ENCODE results near the gene GNG12. TPM values are rescaled to one million over a fixed set of nuclear protein-coding genes. Genes with fewer than 3 reads are reported as not detected.
A peak's percentile ranks its signal among the peaks of the same experiment; 100 is the strongest.

GNG12 gene
- total and polyA plus RNA-seq, 2 donors (not counting 3 experiments of a cell fraction or from before 2014, with no cell fraction given), result 107 to 152 TPM

- Histone ChIP-seq H3K79me2 (ENCODE audit: control insufficient read depth, insufficient read depth, low read length) (peaks cover 95% of the 10 kb centered on the region), H3K9me1 (replicated peaks; ENCODE audit: control insufficient read depth, extremely low read depth, insufficient read depth, low read length) (no peaks in the 10 kb centered on the region), H3K4me2 (ENCODE audit: insufficient read depth, low read length) (peak overlapping the region; percentile 61), H3K27me3 (ENCODE audit: control insufficient read depth in 2 of 2, insufficient read depth in 2 of 2, low read length in 2 of 2) (no peaks in the 10 kb centered on the region), H3K4me3 (replicated peaks in 1 of 3; ENCODE audit: insufficient read depth in 1 of 3, low read depth in 1 of 3, low read length in 3 of 3) (no peak overlapping the region), H3K9ac (replicated peaks; ENCODE audit: extremely low read depth, insufficient read depth, low read length) (no peak overlapping the region), H3K4me1 (ENCODE audit: control insufficient read depth, extremely low read depth, insufficient read depth, low read length) (peaks cover 46% of the 10 kb centered on the region), H2AFZ (ENCODE audit: low read depth, low read length) (no peak overlapping the region), H3K9me3 (replicated peaks; ENCODE audit: control insufficient read depth, insufficient read depth, low read length) (no peaks in the 10 kb centered on the region), H3K27ac (ENCODE audit: insufficient read depth, low read depth, low read length) (peak overlapping the region; percentile 19), H4K20me1 (replicated peaks; ENCODE audit: control insufficient read depth, extremely low read depth, insufficient read depth, low read length) (peaks cover 4% of the 10 kb centered on the region), H3K36me3 (ENCODE audit: control insufficient read depth in 2 of 2, extremely low read depth in 1 of 2, insufficient read depth in 2 of 2, low read length in 2 of 2) (peaks cover 0 to 2% of the 10 kb centered on the region in 2 experiments)
- FAIRE-seq (no peak), DNase-seq (ENCODE audit: low read depth, low spot score) (no peak)
- ChIA-PET POLR2A (no interaction called here), CTCF (interaction anchor here (0.9 to 2.0 kb wide), 6 partner anchors 11 to 50 kb away, joined by 3 to 10 read pairs (median 4); no protein-coding TSS in a partner anchor)
- intact Hi-C loops (cut with micrococcal nuclease), result no loop called here
- TF ChIP-seq POLR2AphosphoS5 (IDR thresholded peaks at IDR 0.05; ENCODE audit: insufficient read depth, low read depth, low read length) (no peak), MAX (IDR thresholded peaks at IDR 0.05; ENCODE audit: insufficient read depth, insufficient read length) (no peak)
- BruUV-seq (replicated peaks), result no TSS peak
- dilution Hi-C loops (cut with MboI; ENCODE audit: extremely low pct_ligation_motif_present, low sequenced_read_pairs), result no loop called here
These were observed 17.8 kb downstream of the GNG12 start for GRCh38 chr1:67815303-67816094.

DNA sequence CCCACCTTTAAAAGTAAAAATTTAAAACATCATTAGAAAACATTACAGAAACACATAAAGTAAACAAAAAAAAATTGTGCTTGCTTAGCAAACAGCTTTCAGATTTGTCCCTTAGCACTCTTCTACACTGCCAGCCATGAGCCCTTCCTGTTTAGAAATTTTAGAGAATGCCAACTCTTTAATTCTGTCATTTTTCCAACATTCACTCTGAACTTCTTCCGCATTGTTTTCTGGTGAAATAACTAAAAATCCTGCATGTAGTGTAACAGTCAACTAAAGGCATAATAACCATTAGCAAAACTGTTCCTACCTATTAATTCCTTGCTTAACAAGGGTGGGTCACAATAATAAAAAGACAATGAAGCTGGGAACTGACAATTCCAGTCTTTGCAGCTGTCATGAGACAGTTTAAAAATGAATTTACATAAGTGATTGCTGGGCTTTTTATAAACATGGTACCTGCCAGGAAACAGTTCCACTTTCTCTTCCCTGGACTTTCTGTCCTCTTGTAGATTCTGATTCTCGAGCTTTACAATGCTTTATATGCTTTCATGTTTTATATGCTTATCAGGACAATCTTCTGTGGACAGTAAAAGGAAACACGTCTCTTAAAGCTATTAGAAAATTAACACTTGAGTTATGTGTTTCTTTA, 19.0 kb downstream of the GNG12 start:
- H3K4me1 ChIP-seq (ENCODE audit: control insufficient read depth, extremely low read depth, insufficient read depth, low read length), result peaks cover 56% of the 10 kb centered on the region
- POLR2A ChIA-PET, result interaction anchor here (0.6 kb wide), 1 partner anchor 359 kb away, joined by 4 read pairs; no protein-coding TSS in a partner anchor
- H3K27ac ChIP-seq (ENCODE audit: insufficient read depth, low read depth, low read length), result peak overlapping the region; percentile 36
- no peaks in the 10 kb centered on the region for H3K9me3 ChIP-seq (replicated peaks; ENCODE audit: control insufficient read depth, insufficient read depth, low read length)
- FAIRE-seq, result peak; percentile 62
- H3K9ac ChIP-seq (replicated peaks; ENCODE audit: extremely low read depth, insufficient read depth, low read length), result peak overlapping the region; percentile 19
- H3K4me3 ChIP-seq (replicated peaks in 1 of 3; ENCODE audit: insufficient read depth in 1 of 3, low read depth in 1 of 3, low read length in 3 of 3), result no peak overlapping the region
- no peak overlapping the region for H2AFZ ChIP-seq (ENCODE audit: low read depth, low read length)
- CTCF ChIA-PET, result interaction anchor here (0.6 to 2.0 kb wide), 11 partner anchors 9 to 54 kb away, joined by 3 to 10 read pairs (median 3); no protein-coding TSS in a partner anchor
- DNase-seq (ENCODE audit: low read depth, low spot score), result peak; percentile 72
- peaks cover 95% of the 10 kb centered on the region for H3K79me2 ChIP-seq (ENCODE audit: control insufficient read depth, insufficient read depth, low read length)
- H3K36me3 ChIP-seq (ENCODE audit: control insufficient read depth in 2 of 2, extremely low read depth in 1 of 2, insufficient read depth in 2 of 2, low read length in 2 of 2), result peaks cover 0 to 2% of the 10 kb centered on the region in 2 experiments
- intact Hi-C loops (cut with micrococcal nuclease) (loop anchor here (1.0 kb wide), 2 partner anchors 17 to 48 kb away; no protein-coding TSS in a partner anchor), dilution Hi-C loops (cut with MboI; ENCODE audit: extremely low pct_ligation_motif_present, low sequenced_read_pairs) (no loop called here)
- peaks cover 2% of the 10 kb centered on the region for H4K20me1 ChIP-seq (replicated peaks; ENCODE audit: control insufficient read depth, extremely low read depth, insufficient read depth, low read length)
- no TSS peak for BruUV-seq (replicated peaks)
- H3K4me2 ChIP-seq (ENCODE audit: insufficient read depth, low read length), result peak overlapping the region; percentile 61
- TF ChIP-seq MAX (IDR thresholded peaks at IDR 0.05; ENCODE audit: insufficient read depth, insufficient read length) (no peak), JUN (IDR thresholded peaks at IDR 0.05; ENCODE audit: borderline replicate concordance, insufficient read depth, insufficient read length, low read depth) (peak; percentile 55), GATA2 (IDR thresholded peaks at IDR 0.05; ENCODE audit: insufficient read depth, insufficient read length, low read depth, low read length) (peak; percentile 14)
- no peaks in the 10 kb centered on the region for H3K9me1 ChIP-seq (replicated peaks; ENCODE audit: control insufficient read depth, extremely low read depth, insufficient read depth, low read length)
- H3K27me3 ChIP-seq (ENCODE audit: control insufficient read depth in 2 of 2, insufficient read depth in 2 of 2, low read length in 2 of 2), result no peaks in the 10 kb centered on the region
